OCI-LY1 (cell line): ENCODE measurements around the gene RAB30.

Source experiments
- H2AFZ ChIP-seq: fragments of 200-600 bp; sonication (generic), shearing (Covaris generic); 2 replicates; pipeline ENCODE4 v1.6.0; 2014; ENCODE audit warnings: antibody characterized with exemption, mild to moderate bottlenecking, low read length
- H3F3A ChIP-seq: fragments of 200-600 bp; sonication (generic), shearing (Covaris generic); 2 replicates; pipeline ENCODE4 v1.6.0; 2014; ENCODE audit warnings: mild to moderate bottlenecking, antibody characterized with exemption, low read length, moderate library complexity; ENCODE audit not compliant: insufficient read depth
- H3K27ac ChIP-seq: fragments of 200-600 bp; sonication (generic); 2 replicates; pipeline ENCODE4 v1.5.1; 2014; ENCODE audit warnings: low read length, mixed run types, mild to moderate bottlenecking, low read depth; ENCODE audit not compliant: poor library complexity, severe bottlenecking
- H3K27me3 ChIP-seq: fragments of 200-600 bp; sonication (generic); 2 replicates; pipeline ENCODE4 v1.6.0; 2014; ENCODE audit warnings: antibody characterized with exemption, mild to moderate bottlenecking, low read length, moderate library complexity; ENCODE audit not compliant: insufficient read depth
- H3K36me3 ChIP-seq: fragments of 200-600 bp; sonication (generic); 2 replicates; pipeline ENCODE4 v1.6.1; 2014; ENCODE audit warnings: mild to moderate bottlenecking, antibody characterized with exemption, low read length, moderate library complexity, mixed read lengths; ENCODE audit not compliant: insufficient read depth
- H3K4me1 ChIP-seq: fragments of 200-600 bp; sonication (generic); 2 replicates; pipeline ENCODE4 v1.5.1; 2014; ENCODE audit warnings: mild to moderate bottlenecking, low read length, moderate library complexity; ENCODE audit not compliant: insufficient read depth, severe bottlenecking
- H3K4me2 ChIP-seq: fragments of 200-600 bp; sonication (generic), shearing (Covaris generic); 2 replicates; pipeline ENCODE4 v1.6.1; 2014; ENCODE audit warnings: low read length
- H3K4me3 ChIP-seq: fragments of 200-600 bp; sonication (generic); 2 replicates; pipeline ENCODE4 v1.5.1; 2014; ENCODE audit warnings: low read length, low read depth, mild to moderate bottlenecking, mixed read lengths; ENCODE audit not compliant: poor library complexity, severe bottlenecking
- H3K79me2 ChIP-seq: fragments of 200-600 bp; shearing (Covaris generic); 2 replicates; pipeline ENCODE4 v1.6.1; 2016; ENCODE audit warnings: mixed run types, low read length, mixed read lengths; ENCODE audit not compliant: insufficient read depth
- H3K9ac ChIP-seq: fragments of 200-600 bp; sonication (generic), shearing (Covaris generic); 2 replicates; pipeline ENCODE4 v1.6.1; 2014; ENCODE audit warnings: mild to moderate bottlenecking, low read length, mixed read lengths
- H3K9me2 ChIP-seq: fragments of 200-600 bp; sonication (generic), shearing (Covaris generic); 2 replicates; pipeline ENCODE4 v1.6.1; 2014; ENCODE audit warnings: low read depth, mild to moderate bottlenecking, low read length, mixed read lengths
- H3K9me3 ChIP-seq: fragments of 200-600 bp; shearing (Covaris generic); 2 replicates; pipeline ENCODE4 v1.6.1; 2014; ENCODE audit warnings: low read length, mixed read lengths
- H4K20me1 ChIP-seq: fragments of 200-600 bp; sonication (generic), shearing (Covaris generic); 2 replicates; pipeline ENCODE4 v1.6.0; 2016; ENCODE audit warnings: mild to moderate bottlenecking, low read length; ENCODE audit not compliant: insufficient read depth
- EZH2 ChIP-seq: fragments of 200-600 bp; sonication (generic), shearing (Covaris generic); IDR thresholded peaks from 2 replicates; pipeline ENCODE4 v1.8.0; 2017; ENCODE audit warnings: borderline replicate concordance, mixed run types, mild to moderate bottlenecking, antibody characterized with exemption, low read length, moderate library complexity, mixed read lengths
- TF ChIP-seq, protein P1 (sequence below): fragments of 200-600 bp; sonication (generic), shearing (Covaris generic); IDR thresholded peaks from 2 replicates; pipeline ENCODE4 v1.5.1; 2017; ENCODE audit warnings: mild to moderate bottlenecking, antibody characterized with exemption, low read length, moderate library complexity, mixed read lengths

RAB30 gene

GRCh38 chr11:83072350-83073242, 899 bp upstream of the RAB30 start:
- H3K9me3 ChIP-seq = no peaks in the 10 kb centered on the region
- H3K79me2 ChIP-seq = peaks cover 56% of the 10 kb centered on the region
- TF ChIP-seq, protein P1, sequence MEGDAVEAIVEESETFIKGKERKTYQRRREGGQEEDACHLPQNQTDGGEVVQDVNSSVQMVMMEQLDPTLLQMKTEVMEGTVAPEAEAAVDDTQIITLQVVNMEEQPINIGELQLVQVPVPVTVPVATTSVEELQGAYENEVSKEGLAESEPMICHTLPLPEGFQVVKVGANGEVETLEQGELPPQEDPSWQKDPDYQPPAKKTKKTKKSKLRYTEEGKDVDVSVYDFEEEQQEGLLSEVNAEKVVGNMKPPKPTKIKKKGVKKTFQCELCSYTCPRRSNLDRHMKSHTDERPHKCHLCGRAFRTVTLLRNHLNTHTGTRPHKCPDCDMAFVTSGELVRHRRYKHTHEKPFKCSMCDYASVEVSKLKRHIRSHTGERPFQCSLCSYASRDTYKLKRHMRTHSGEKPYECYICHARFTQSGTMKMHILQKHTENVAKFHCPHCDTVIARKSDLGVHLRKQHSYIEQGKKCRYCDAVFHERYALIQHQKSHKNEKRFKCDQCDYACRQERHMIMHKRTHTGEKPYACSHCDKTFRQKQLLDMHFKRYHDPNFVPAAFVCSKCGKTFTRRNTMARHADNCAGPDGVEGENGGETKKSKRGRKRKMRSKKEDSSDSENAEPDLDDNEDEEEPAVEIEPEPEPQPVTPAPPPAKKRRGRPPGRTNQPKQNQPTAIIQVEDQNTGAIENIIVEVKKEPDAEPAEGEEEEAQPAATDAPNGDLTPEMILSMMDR = no peak
- no peak for TF ChIP-seq EZH2
- peaks cover 36% of the 10 kb centered on the region for H3K4me1 ChIP-seq
- H4K20me1 ChIP-seq = no peaks in the 10 kb centered on the region
- peak overlapping the region; percentile 71 for H3K27ac ChIP-seq
- H3K4me3 ChIP-seq = peak overlapping the region; percentile 92
- no peaks in the 10 kb centered on the region for H3F3A ChIP-seq
- H3K4me2 ChIP-seq = peak overlapping the region; percentile 67
- H2AFZ ChIP-seq = no peak overlapping the region
- H3K9me2 ChIP-seq = no peaks in the 10 kb centered on the region
- no peaks in the 10 kb centered on the region for H3K27me3 ChIP-seq
- H3K9ac ChIP-seq = peak overlapping the region; percentile 93
- H3K36me3 ChIP-seq = peaks cover 26% of the 10 kb centered on the region

GRCh38 chr11:83070731-83071566, 748 bp downstream of the RAB30 start:
- H3K79me2 ChIP-seq = peaks cover 73% of the 10 kb centered on the region

GRCh38 chr11:83070044-83070701, 1.5 kb downstream of the RAB30 start:
- Histone ChIP-seq H2AFZ (no peak overlapping the region), H3K79me2 (peaks cover 80% of the 10 kb centered on the region)

More at GRCh38 chr11:83070731-83071566, 748 bp downstream of the RAB30 start:
- H3K9me2 ChIP-seq = no peaks in the 10 kb centered on the region
- H3K36me3 ChIP-seq = peaks cover 25% of the 10 kb centered on the region
- H2AFZ ChIP-seq = no peak overlapping the region
- H3F3A ChIP-seq = no peaks in the 10 kb centered on the region
- H3K4me2 ChIP-seq = peak overlapping the region; percentile 81
- no peak for TF ChIP-seq EZH2
- TF ChIP-seq, protein P1 = no peak
- H3K9me3 ChIP-seq = no peaks in the 10 kb centered on the region
- peak overlapping the region; percentile 92 for H3K4me3 ChIP-seq
- H3K27ac ChIP-seq = peak overlapping the region; percentile 99
- no peaks in the 10 kb centered on the region for H4K20me1 ChIP-seq
- H3K9ac ChIP-seq = peak overlapping the region; percentile 93
- no peaks in the 10 kb centered on the region for H3K27me3 ChIP-seq
- peaks cover 53% of the 10 kb centered on the region for H3K4me1 ChIP-seq

More at GRCh38 chr11:83070044-83070701, 1.5 kb downstream of the RAB30 start:
- Histone ChIP-seq H4K20me1 (no peaks in the 10 kb centered on the region), H3K4me1 (peaks cover 60% of the 10 kb centered on the region), H3F3A (no peaks in the 10 kb centered on the region), H3K9me3 (no peaks in the 10 kb centered on the region), H3K9ac (peak overlapping the region; percentile 93), H3K27me3 (no peaks in the 10 kb centered on the region), H3K27ac (peak overlapping the region; percentile 99), H3K4me3 (peak overlapping the region; percentile 92), H3K9me2 (no peaks in the 10 kb centered on the region), H3K36me3 (peaks cover 31% of the 10 kb centered on the region), H3K4me2 (peak overlapping the region; percentile 81)
- TF ChIP-seq, protein P1 = no peak
- no peak for TF ChIP-seq EZH2
